DND-41 (cell line): ENCODE data around the gene DIABLO.

ENCODE experiments used
- EZH2 ChIP-seq: IDR thresholded peaks from 3 replicates; pipeline ENCODE4 v1.6.1; 2012; ENCODE audit warnings: borderline replicate concordance, low read depth, mild to moderate bottlenecking, moderate library complexity, low read length, inconsistent platforms; ENCODE audit not compliant: severe bottlenecking
- TF ChIP-seq, protein P1 (sequence below): IDR thresholded peaks from 2 replicates; pipeline ENCODE4 v1.5.1; 2012; ENCODE audit warnings: borderline replicate concordance, low read length, moderate library complexity, mild to moderate bottlenecking; ENCODE audit not compliant: poor library complexity, severe bottlenecking; ENCODE audit errors: extremely low read depth

DNA sequence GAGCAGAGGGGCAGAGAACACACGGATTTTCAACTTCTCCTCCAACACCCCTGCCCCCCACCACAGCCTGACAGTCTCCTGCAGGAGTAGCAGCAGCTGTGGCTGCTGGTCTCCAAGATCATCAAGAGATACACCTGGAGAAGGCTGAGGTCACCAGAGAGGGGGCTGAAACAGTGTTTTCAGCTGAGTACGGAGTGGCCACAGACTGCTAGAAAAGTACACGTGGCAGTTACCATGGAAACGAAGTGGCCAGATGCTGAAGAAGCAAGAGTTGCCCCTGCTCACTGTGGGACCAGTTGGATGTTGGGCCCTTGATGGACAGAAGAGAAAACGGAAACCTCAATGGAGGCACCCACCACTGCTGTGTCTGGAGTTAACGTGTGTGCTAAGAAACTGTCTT is 4.9 kb upstream of the DIABLO start:
- TF ChIP-seq EZH2, result no peak
- TF ChIP-seq, protein P1, sequence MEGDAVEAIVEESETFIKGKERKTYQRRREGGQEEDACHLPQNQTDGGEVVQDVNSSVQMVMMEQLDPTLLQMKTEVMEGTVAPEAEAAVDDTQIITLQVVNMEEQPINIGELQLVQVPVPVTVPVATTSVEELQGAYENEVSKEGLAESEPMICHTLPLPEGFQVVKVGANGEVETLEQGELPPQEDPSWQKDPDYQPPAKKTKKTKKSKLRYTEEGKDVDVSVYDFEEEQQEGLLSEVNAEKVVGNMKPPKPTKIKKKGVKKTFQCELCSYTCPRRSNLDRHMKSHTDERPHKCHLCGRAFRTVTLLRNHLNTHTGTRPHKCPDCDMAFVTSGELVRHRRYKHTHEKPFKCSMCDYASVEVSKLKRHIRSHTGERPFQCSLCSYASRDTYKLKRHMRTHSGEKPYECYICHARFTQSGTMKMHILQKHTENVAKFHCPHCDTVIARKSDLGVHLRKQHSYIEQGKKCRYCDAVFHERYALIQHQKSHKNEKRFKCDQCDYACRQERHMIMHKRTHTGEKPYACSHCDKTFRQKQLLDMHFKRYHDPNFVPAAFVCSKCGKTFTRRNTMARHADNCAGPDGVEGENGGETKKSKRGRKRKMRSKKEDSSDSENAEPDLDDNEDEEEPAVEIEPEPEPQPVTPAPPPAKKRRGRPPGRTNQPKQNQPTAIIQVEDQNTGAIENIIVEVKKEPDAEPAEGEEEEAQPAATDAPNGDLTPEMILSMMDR, result no peak
